ENCODE measurements around the gene PTPA. TPM values are rescaled to one million over a fixed set of nuclear protein-coding genes. Genes with fewer than 3 reads are reported as not detected.

Gene PTPA
- total RNA-seq, 4 donors from 2014 or later = 48.7 to 65.7 (median 51.9) TPM

GRCh38 chr9:129133082-129133481 lies 21.9 kb downstream of the PTPA start:
- peaks cover 0 to 9% (median 0%) of the 10 kb centered on the region in 4 donors for H3K4me1 ChIP-seq
- no peak overlapping the region for H3K4me3 ChIP-seq
- TF ChIP-seq POLR2A (IDR thresholded peaks at IDR 0.05) (no peak), CTCF (IDR thresholded peaks at IDR 0.05) (no peak)
- H3K27ac ChIP-seq = no peak overlapping the region
- DNase-seq = no peak
- no peaks in the 10 kb centered on the region for H3K9me3 ChIP-seq
- no peaks in the 10 kb centered on the region for H3K27me3 ChIP-seq
- H3K36me3 ChIP-seq = peaks cover 0 to 82% (median 0%) of the 10 kb centered on the region in 3 donors

GRCh38 chr9:129135476-129135875 lies 24.3 kb downstream of the PTPA start:
- Histone ChIP-seq H3K36me3 (peaks cover 0 to 63% (median 0%) of the 10 kb centered on the region in 3 donors), H3K4me1 (peaks cover 0 to 29% (median 7%) of the 10 kb centered on the region in 4 donors), H3K27ac (no peak overlapping the region), H3K4me3 (no peak overlapping the region), H3K9me3 (no peaks in the 10 kb centered on the region), H3K27me3 (no peaks in the 10 kb centered on the region)
- DNase-seq = no peak
- TF ChIP-seq POLR2A (IDR thresholded peaks at IDR 0.05) = no peak
- TF ChIP-seq CTCF (IDR thresholded peaks at IDR 0.05) = no peak

GRCh38 chr9:129136446-129137035 lies 25.3 kb downstream of the PTPA start:
- no peak overlapping the region for H3K27ac ChIP-seq
- TF ChIP-seq CTCF (IDR thresholded peaks at IDR 0.05) = no peak
- no peak for TF ChIP-seq POLR2A (IDR thresholded peaks at IDR 0.05)
- no peaks in the 10 kb centered on the region for H3K27me3 ChIP-seq
- peaks cover 0 to 53% (median 0%) of the 10 kb centered on the region in 3 donors for H3K36me3 ChIP-seq
- no peak for DNase-seq
- peaks cover 3 to 40% (median 18%) of the 10 kb centered on the region in 4 donors for H3K4me1 ChIP-seq
- no peaks in the 10 kb centered on the region for H3K9me3 ChIP-seq
- no peak overlapping the region for H3K4me3 ChIP-seq

GRCh38 chr9:129137292-129138143 lies 26.3 kb downstream of the PTPA start:
- Histone ChIP-seq H3K36me3 (peaks cover 0 to 51% (median 0%) of the 10 kb centered on the region in 3 donors), H3K27ac (peak overlapping the region; percentile 86 to 100 (median 97)), H3K4me1 (peaks cover 3 to 49% (median 28%) of the 10 kb centered on the region in 4 donors), H3K4me3 (no peak overlapping the region), H3K27me3 (no peaks in the 10 kb centered on the region), H3K9me3 (no peaks in the 10 kb centered on the region)
- no peak for DNase-seq
- no peak for TF ChIP-seq CTCF (IDR thresholded peaks at IDR 0.05)
- no peak for TF ChIP-seq POLR2A (IDR thresholded peaks at IDR 0.05)

- Histone ChIP-seq H3K27me3 (no peaks in the 10 kb centered on the region), H3K36me3 (peaks cover 0 to 48% (median 0%) of the 10 kb centered on the region in 3 donors), H3K9me3 (no peaks in the 10 kb centered on the region), H3K4me3 (no peak overlapping the region), H3K4me1 (peaks cover 4 to 54% (median 33%) of the 10 kb centered on the region in 4 donors), H3K27ac (peak overlapping the region; percentile 86 to 100 (median 97))
- TF ChIP-seq CTCF (IDR thresholded peaks at IDR 0.05) = no peak
- TF ChIP-seq POLR2A (IDR thresholded peaks at IDR 0.05) = no peak
- DNase-seq = no peak
These were observed 26.9 kb downstream of the PTPA start for GRCh38 chr9:129138144-129138462.

Measured in Peyer's patch (tissue), 4 donors.